ENCODE measurements around the gene SWAP70.

The SWAP70 gene

DNA sequence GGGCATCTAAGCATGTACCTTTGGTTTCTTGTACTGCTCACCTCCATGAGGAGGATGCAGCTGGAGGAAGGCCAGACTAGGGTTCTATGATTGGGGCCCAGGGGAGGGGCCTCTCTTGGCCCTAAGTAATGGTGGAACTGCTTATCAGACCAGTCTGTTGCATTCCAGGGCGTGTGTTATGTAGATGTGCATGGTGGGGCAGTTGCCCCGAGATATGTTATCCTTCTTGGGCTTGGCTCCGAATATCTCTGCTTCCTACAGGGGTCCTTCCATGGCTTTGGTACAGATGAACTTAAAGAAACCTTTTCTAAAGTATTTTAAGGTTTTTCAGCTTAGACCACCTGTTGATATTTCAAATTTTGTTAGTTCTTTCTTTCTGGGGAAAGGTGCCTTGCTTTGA lies 126.0 kb downstream of the SWAP70 start:
- no peak for DNase-seq
- intact Hi-C loops (cut with DNase I; ENCODE audit: low total_unique reads): no loop called here
- H3K4me3 ChIP-seq: no peak overlapping the region
- no peaks in the 10 kb centered on the region for H3K9me3 ChIP-seq
- H3K27me3 ChIP-seq: no peaks in the 10 kb centered on the region
- no peaks in the 10 kb centered on the region for H3K4me1 ChIP-seq
- TF ChIP-seq, protein P1, sequence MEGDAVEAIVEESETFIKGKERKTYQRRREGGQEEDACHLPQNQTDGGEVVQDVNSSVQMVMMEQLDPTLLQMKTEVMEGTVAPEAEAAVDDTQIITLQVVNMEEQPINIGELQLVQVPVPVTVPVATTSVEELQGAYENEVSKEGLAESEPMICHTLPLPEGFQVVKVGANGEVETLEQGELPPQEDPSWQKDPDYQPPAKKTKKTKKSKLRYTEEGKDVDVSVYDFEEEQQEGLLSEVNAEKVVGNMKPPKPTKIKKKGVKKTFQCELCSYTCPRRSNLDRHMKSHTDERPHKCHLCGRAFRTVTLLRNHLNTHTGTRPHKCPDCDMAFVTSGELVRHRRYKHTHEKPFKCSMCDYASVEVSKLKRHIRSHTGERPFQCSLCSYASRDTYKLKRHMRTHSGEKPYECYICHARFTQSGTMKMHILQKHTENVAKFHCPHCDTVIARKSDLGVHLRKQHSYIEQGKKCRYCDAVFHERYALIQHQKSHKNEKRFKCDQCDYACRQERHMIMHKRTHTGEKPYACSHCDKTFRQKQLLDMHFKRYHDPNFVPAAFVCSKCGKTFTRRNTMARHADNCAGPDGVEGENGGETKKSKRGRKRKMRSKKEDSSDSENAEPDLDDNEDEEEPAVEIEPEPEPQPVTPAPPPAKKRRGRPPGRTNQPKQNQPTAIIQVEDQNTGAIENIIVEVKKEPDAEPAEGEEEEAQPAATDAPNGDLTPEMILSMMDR (IDR thresholded peaks at IDR 0.05): no peak
- H3K36me3 ChIP-seq: peaks cover 16 to 67% (median 42%) of the 10 kb centered on the region in 3 donors
- no peak overlapping the region for H3K27ac ChIP-seq

DNA sequence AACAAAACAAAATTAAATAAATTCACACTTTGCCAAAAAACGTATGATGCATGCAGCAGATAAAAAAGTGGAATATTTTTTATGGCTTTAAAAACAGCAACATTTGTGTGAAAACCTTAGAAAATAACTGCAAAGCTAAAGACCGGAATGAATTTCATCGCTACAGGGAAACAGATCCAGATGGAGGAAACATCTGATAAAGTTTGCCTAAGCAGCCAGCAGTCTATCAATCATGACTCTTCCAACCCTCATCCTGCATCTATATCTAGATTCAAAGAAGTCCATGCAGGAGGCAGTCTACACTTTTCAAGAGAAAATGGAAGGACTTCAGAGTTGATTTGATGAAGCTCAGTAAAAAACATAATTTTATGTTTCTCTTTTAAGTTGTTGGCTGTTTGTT lies 126.8 kb downstream of the SWAP70 start:
- no peaks in the 10 kb centered on the region for H3K4me1 ChIP-seq
- no peak overlapping the region for H3K4me3 ChIP-seq
- no peaks in the 10 kb centered on the region for H3K27me3 ChIP-seq
- no peak overlapping the region for H3K27ac ChIP-seq
- H3K36me3 ChIP-seq: peaks cover 15 to 59% (median 34%) of the 10 kb centered on the region in 3 donors
- intact Hi-C loops (cut with DNase I; ENCODE audit: low total_unique reads): no loop called here
- TF ChIP-seq, protein P1 (IDR thresholded peaks at IDR 0.05): no peak
- no peaks in the 10 kb centered on the region for H3K9me3 ChIP-seq
- no peak for DNase-seq

DNA sequence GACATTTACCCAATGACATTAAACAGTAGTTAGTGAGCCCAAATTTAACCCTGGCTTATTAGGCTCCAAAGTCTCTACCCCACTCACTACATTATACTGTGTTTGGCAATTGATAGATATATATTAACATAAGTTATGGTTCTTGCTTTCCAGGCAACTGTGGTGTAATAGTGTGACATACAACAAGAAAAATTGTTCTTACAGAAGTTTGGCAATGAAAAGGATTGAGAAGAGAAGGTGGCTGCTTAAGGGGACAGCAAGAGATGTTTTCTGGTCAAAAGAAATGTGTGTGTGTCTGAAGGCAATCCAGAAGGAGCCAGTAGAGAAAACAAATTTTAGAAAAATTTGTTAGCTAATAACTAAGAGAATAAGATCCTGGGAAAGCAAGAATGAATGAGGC lies 132.4 kb downstream of the SWAP70 start:
- H3K36me3 ChIP-seq: peaks cover 0 to 11% (median 0%) of the 10 kb centered on the region in 3 donors
- H3K9me3 ChIP-seq: no peaks in the 10 kb centered on the region
- no peaks in the 10 kb centered on the region for H3K27me3 ChIP-seq
- H3K27ac ChIP-seq: peak overlapping the region; percentile 63 to 68
- no peak overlapping the region for H3K4me3 ChIP-seq
- TF ChIP-seq, protein P1 (IDR thresholded peaks at IDR 0.05): no peak
- DNase-seq: no peak
- peaks cover 0 to 39% (median 10%) of the 10 kb centered on the region in 4 donors for H3K4me1 ChIP-seq
- intact Hi-C loops (cut with DNase I; ENCODE audit: low total_unique reads): no loop called here

DNA sequence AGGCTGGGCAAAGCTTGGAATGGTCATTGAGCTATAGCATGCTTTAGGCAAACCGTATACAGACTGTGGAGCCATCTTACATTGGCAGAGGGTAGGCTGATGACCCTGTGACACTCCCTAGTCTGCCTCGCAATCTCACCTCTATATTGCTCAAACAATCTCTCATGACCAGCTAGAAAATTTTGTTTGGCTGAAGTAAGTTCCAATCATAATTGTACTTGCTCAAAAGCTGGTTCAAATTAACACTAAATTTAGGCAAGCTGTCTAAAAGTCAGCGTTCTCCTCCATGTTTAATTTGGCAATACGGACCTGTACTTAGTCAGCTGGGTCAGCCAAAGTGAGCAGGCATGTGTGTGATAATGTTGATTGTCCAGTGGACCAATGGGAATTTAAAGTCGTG lies 133.0 kb downstream of the SWAP70 start:
- peaks cover 0 to 10% (median 0%) of the 10 kb centered on the region in 3 donors for H3K36me3 ChIP-seq
- no peaks in the 10 kb centered on the region for H3K27me3 ChIP-seq
- peaks cover 0 to 45% (median 11%) of the 10 kb centered on the region in 4 donors for H3K4me1 ChIP-seq
- TF ChIP-seq, protein P1 (IDR thresholded peaks at IDR 0.05): no peak
- no peak for DNase-seq
- H3K27ac ChIP-seq: peak overlapping the region; percentile 63 to 68
- H3K4me3 ChIP-seq: no peak overlapping the region
- intact Hi-C loops (cut with DNase I; ENCODE audit: low total_unique reads): no loop called here
- H3K9me3 ChIP-seq: no peaks in the 10 kb centered on the region

DNA sequence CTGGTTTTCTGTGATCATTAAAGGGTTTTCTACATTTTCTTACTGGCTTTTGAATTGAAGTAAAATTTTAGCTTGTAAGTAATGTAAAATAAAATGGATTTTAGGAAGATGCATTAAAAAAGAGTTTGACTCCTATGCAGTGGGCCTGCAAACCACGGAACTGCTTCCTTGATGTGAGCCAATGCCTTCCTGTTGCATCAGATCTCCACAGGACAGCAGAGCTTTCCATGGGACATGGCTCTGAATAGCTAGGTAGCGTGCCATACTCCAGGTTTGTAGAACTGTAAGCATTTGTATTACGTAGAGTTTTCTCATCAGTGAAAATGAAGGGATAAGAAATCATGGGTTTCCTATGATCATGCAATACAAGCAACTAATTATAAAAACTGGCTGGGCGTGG lies 133.4 kb downstream of the SWAP70 start:
- Histone ChIP-seq H3K9me3 (no peaks in the 10 kb centered on the region), H3K27me3 (no peaks in the 10 kb centered on the region), H3K27ac (peak overlapping the region; percentile 63 to 68), H3K4me1 (peaks cover 0 to 49% (median 15%) of the 10 kb centered on the region in 4 donors), H3K36me3 (peaks cover 0 to 7% (median 0%) of the 10 kb centered on the region in 3 donors), H3K4me3 (no peak overlapping the region)
- TF ChIP-seq, protein P1 (IDR thresholded peaks at IDR 0.05): no peak
- no peak for DNase-seq
- intact Hi-C loops (cut with DNase I; ENCODE audit: low total_unique reads): no loop called here

DNA sequence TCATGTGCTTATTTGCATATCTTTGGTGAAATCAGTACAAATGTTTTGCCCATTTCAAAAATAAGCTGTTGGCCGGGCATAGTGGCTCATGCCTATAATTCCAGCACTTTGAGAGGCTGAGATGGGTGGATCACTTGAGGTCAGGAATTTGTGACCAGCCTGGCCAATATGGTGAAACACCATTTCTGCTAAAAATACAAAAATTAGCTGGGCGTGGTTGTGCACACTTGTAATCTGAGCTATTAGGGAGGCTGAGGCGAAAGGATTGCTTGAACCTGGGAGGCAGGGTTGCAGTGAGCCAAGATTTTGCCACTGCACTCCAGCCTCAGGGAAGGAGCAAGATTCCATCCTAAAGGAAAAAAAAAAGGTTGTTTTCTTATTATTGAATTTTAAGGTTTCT lies 136.0 kb downstream of the SWAP70 start:
- TF ChIP-seq, protein P1 (IDR thresholded peaks at IDR 0.05): no peak
- peaks cover 0 to 75% (median 26%) of the 10 kb centered on the region in 4 donors for H3K4me1 ChIP-seq
- H3K4me3 ChIP-seq: no peak overlapping the region
- intact Hi-C loops (cut with DNase I; ENCODE audit: low total_unique reads): no loop called here
- no peak overlapping the region for H3K27ac ChIP-seq
- no peaks in the 10 kb centered on the region for H3K27me3 ChIP-seq
- no peaks in the 10 kb centered on the region for H3K9me3 ChIP-seq
- no peaks in the 10 kb centered on the region for H3K36me3 ChIP-seq
- DNase-seq: no peak

Data from tibial artery (tissue), 4 donors.